Ureter (tissue), 1 donor: ENCODE measurements around the gene NEU2. TPM values are rescaled to one million over a fixed set of nuclear protein-coding genes. Genes with fewer than 3 reads are reported as not detected.
"Not testable (repeated sequence)": the region's sequence is repeated elsewhere in the genome, so short reads cannot be mapped to it uniquely, and the experiment has no call there.

Source experiments
- DNase-seq: peaks from one replicate; pipeline ENCODE4 v3.0.0-alpha.2; 2020; ENCODE audit warnings: low spot score
- total RNA-seq: library from RNA; stranded (reverse); gene quantifications from one replicate; pipeline ENCODE4 v1.2.4, GENCODE V29; 2023
- donor health status: DM: yes; HTN: yes; CAD: no.

NEU2 gene
- total RNA-seq, 1 donor from 2014 or later, result not detected

- peak; percentile 33 for DNase-seq
Measured at GRCh38 chr2:233010569-233011267, 21.8 kb upstream of the NEU2 start.

- DNase-seq, result peak; percentile 18
Measured at GRCh38 chr2:233011268-233011650, 21.2 kb upstream of the NEU2 start.

GRCh38 chr2:233011702-233012131 lies 20.8 kb upstream of the NEU2 start:
- DNase-seq, result peak; percentile 20

- peak; percentile 39 for DNase-seq
Measured at GRCh38 chr2:233012301-233012971, 20.0 kb upstream of the NEU2 start.

- peak; percentile 37 for DNase-seq
Measured at GRCh38 chr2:233013027-233013461, 19.4 kb upstream of the NEU2 start, which contains the start of gene NGEF. TSS of gene NGEF (minus strand) at chr2:233013256. CDS start at chr2:232974890, 38,366 bp downstream.

GRCh38 chr2:233013650-233014049 lies 18.8 kb upstream of the NEU2 start:
- DNase-seq, result no peak

- DNase-seq, result no peak
Measured at GRCh38 chr2:233015019-233015645, 17.3 kb upstream of the NEU2 start.

GRCh38 chr2:233017947-233018346 lies 14.5 kb upstream of the NEU2 start:
- DNase-seq, result no peak

- not testable (repeated sequence) for DNase-seq
Measured at GRCh38 chr2:233019610-233020009, 12.9 kb upstream of the NEU2 start.

GRCh38 chr2:233020454-233020853 lies 12.0 kb upstream of the NEU2 start:
- no peak for DNase-seq

GRCh38 chr2:233021771-233022170 lies 10.7 kb upstream of the NEU2 start:
- no peak for DNase-seq

- no peak for DNase-seq
Measured at GRCh38 chr2:233022561-233022960, 9.9 kb upstream of the NEU2 start.

- DNase-seq, result no peak
Measured at GRCh38 chr2:233023007-233023760, 9.3 kb upstream of the NEU2 start.

GRCh38 chr2:233023761-233024410 lies 8.6 kb upstream of the NEU2 start:
- DNase-seq, result no peak

GRCh38 chr2:233025706-233026105 lies 6.8 kb upstream of the NEU2 start:
- no peak for DNase-seq

GRCh38 chr2:233026198-233026813 lies 6.2 kb upstream of the NEU2 start:
- DNase-seq, result no peak

- DNase-seq, result no peak
Measured at GRCh38 chr2:233029321-233029720, 3.2 kb upstream of the NEU2 start.

- no peak for DNase-seq
Measured at GRCh38 chr2:233031556-233032500, 644 bp upstream of the NEU2 start.

GRCh38 chr2:233033672-233034071 lies 1.2 kb downstream of the NEU2 start:
- no peak for DNase-seq
